NCI-H345 treated with DMSO at 0.1 percent for 48 hours (cell line): Measurements from ENCODE around the gene IGLL1.
"Not testable (repeated sequence)": the region's sequence is repeated elsewhere in the genome, so short reads cannot be mapped to it uniquely, and the experiment has no call there.

ENCODE experiments used
- DNase-seq: peaks from one replicate; lab custom pipeline; 2025; ENCODE audit not compliant: unreplicated experiment; lab: John Stamatoyannopoulos, UW

The IGLL1 gene

GRCh38 chr22:23579870-23580575, at the start of gene IGLL1:
Gene IGLL1, minus strand, starts transcription at chr22:23580290. Its CDS starts 100 bp downstream, at chr22:23580190.
- no peak for DNase-seq

GRCh38 chr22:23628056-23628743, 48.1 kb upstream of the IGLL1 start:
- DNase-seq = not testable (repeated sequence)

- not testable (repeated sequence) for DNase-seq
Observed at GRCh38 chr22:23627401-23628055, 47.4 kb upstream of the IGLL1 start.

- DNase-seq = no peak
Observed at GRCh38 chr22:23626286-23626975, 46.3 kb upstream of the IGLL1 start.

- no peak for DNase-seq
Observed at GRCh38 chr22:23622634-23623033, 42.5 kb upstream of the IGLL1 start.

- not testable (repeated sequence) for DNase-seq
Observed at GRCh38 chr22:23621916-23622315, 41.8 kb upstream of the IGLL1 start.

GRCh38 chr22:23621082-23621780, 41.1 kb upstream of the IGLL1 start:
- DNase-seq = no peak

GRCh38 chr22:23613193-23613972, 33.3 kb upstream of the IGLL1 start:
- DNase-seq = no peak

GRCh38 chr22:23609983-23610781, 30.1 kb upstream of the IGLL1 start:
- no peak for DNase-seq

- DNase-seq = no peak
Observed at GRCh38 chr22:23608583-23608982, 28.5 kb upstream of the IGLL1 start.

GRCh38 chr22:23606204-23607131, 26.4 kb upstream of the IGLL1 start:
- DNase-seq = no peak

- no peak for DNase-seq
Observed at GRCh38 chr22:23604939-23605712, 25.0 kb upstream of the IGLL1 start.

- no peak for DNase-seq
Observed at GRCh38 chr22:23603266-23603665, 23.2 kb upstream of the IGLL1 start.

- no peak for DNase-seq
Observed at GRCh38 chr22:23598805-23599518, 18.9 kb upstream of the IGLL1 start.

GRCh38 chr22:23597576-23598268, 17.6 kb upstream of the IGLL1 start:
- DNase-seq = not testable (repeated sequence)

GRCh38 chr22:23595904-23596303, 15.8 kb upstream of the IGLL1 start:
- DNase-seq = not testable (repeated sequence)
